BJ (cell line): ENCODE measurements around the gene FUT1. TPM values are rescaled to one million over a fixed set of nuclear protein-coding genes. Genes with fewer than 3 reads are reported as not detected.

Experiments used
- CTCF ChIA-PET: fragments of 350-600 bp; formaldehyde crosslinking; extraction: SDS; loops from one replicate; lab custom pipeline; 2021; ENCODE audit warnings: antibody characterized with exemption, inconsistent platforms; lab: Yijun Ruan, JAX
- POLR2A ChIA-PET: fragments of 300-600 bp; sonication (Branson Sonifier 250); formaldehyde crosslinking; extraction: SDS; loops from one replicate; lab custom pipeline; 2021; ENCODE audit warnings: antibody characterized with exemption; lab: Charles Lee
- DNase-seq: peaks from one replicate; pipeline ENCODE4 v3.0.0-alpha.2; 2011; ENCODE audit warnings: low read depth
- H3K27me3 ChIP-seq: 2 replicates; pipeline ENCODE4 v1.6.0; 2011; ENCODE audit warnings: low read length; ENCODE audit not compliant: control insufficient read depth, insufficient read depth
- H3K36me3 ChIP-seq: 2 replicates; pipeline ENCODE4 v1.5.1; 2011; ENCODE audit warnings: low read length; ENCODE audit not compliant: control insufficient read depth, insufficient read depth
- H3K4me3 ChIP-seq: 2 replicates; pipeline ENCODE4 v1.5.1; 2011; ENCODE audit warnings: low read depth, mild to moderate bottlenecking, control low read depth, low read length
- polyA plus RNA-seq: library from polyadenylated mRNA; depleted of rRNA; stranded (reverse); fragments of >200 nt; gene quantifications from 2 replicates; pipeline ENCODE4 v1.2.3, GENCODE V29; 2011
- TF ChIP-seq, protein P1 (sequence below): IDR thresholded peaks from 2 replicates; pipeline ENCODE4 v1.5.1; 2011; ENCODE audit warnings: low read depth, mild to moderate bottlenecking, control low read depth, inconsistent platforms, low read length, moderate library complexity; ENCODE audit not compliant: insufficient read depth

Gene FUT1
- polyA plus RNA-seq, 1 experiment, result 0.37 TPM

DNA sequence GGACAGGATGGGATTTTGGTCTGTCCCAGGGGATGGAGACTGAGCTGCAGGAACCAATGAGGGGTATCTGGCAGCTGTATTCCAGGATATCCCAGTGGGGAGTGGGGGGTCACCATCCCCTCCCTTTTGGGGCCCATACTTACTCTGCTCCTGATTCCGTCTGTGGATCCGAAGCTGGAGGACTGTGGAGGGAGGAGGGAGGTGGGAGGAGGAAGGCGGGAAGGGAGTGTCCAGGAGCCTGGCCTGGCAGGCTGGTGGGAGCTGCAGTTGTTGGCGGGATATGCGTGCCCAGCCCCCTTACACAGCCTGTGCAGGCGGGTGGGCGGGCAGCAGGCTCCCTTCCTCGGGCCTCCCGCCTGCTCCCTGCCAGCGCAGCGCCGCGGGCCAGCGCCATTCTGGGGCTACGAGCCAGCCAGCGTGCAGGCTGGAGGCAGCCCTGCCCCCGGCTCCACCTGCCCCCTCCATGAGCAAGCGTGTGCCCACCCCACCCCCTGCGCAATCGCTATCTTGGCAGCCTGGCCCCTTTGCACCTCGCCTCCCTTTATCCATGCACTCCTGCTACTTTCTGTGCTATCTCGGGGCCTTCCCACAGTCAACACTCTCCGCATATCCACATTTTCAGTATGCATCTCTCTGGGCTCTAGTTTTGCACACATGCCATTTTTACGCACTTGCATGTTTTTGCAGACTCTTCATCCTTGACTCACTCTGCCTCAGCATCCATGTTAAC, 35.7 kb downstream of the FUT1 start:
- Histone ChIP-seq H3K4me3 (peak overlapping the region; percentile 22), H3K36me3 (no peaks in the 10 kb centered on the region), H3K27me3 (no peaks in the 10 kb centered on the region)
- TF ChIP-seq, protein P1, sequence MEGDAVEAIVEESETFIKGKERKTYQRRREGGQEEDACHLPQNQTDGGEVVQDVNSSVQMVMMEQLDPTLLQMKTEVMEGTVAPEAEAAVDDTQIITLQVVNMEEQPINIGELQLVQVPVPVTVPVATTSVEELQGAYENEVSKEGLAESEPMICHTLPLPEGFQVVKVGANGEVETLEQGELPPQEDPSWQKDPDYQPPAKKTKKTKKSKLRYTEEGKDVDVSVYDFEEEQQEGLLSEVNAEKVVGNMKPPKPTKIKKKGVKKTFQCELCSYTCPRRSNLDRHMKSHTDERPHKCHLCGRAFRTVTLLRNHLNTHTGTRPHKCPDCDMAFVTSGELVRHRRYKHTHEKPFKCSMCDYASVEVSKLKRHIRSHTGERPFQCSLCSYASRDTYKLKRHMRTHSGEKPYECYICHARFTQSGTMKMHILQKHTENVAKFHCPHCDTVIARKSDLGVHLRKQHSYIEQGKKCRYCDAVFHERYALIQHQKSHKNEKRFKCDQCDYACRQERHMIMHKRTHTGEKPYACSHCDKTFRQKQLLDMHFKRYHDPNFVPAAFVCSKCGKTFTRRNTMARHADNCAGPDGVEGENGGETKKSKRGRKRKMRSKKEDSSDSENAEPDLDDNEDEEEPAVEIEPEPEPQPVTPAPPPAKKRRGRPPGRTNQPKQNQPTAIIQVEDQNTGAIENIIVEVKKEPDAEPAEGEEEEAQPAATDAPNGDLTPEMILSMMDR, result no peak
- DNase-seq, result no peak
- ChIA-PET POLR2A (interaction anchor here (0.6 kb wide), 1 partner anchor 8 kb away, joined by 4 read pairs; no protein-coding TSS in a partner anchor), CTCF (interaction anchor here (0.5 to 1.3 kb wide), 5 partner anchors 11 to 108 kb away, joined by 3 to 6 read pairs (median 4); partner anchors contain the start of genes CA11 and IZUMO1)

DNA sequence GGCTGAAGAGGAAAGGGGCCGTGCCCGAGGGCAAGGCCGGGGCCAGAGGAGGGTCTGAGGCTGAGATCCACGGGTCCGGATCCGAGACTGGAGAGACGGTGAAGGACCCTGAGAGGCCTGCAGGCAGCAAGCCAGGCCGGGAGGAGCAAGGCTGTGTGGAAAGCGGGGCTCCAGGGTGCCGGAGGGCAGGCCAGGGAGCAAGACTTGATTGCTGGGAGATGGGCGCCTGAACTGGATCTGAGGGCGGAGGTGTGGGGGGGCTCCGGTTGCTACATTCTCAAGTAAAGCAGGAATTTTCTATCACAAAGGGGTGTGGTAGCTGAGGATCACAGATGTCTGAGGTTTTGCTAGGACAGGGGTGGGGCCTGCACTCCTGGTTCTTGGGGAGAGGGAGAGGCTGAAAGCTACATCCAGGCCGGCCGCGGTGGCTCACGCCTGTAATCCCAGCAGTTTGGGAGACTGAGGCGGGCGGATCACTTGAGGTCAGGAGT, 36.7 kb downstream of the FUT1 start:
- ChIA-PET POLR2A (interaction anchor here (0.6 kb wide), 1 partner anchor 489 kb away, joined by 3 read pairs; no protein-coding TSS in a partner anchor), CTCF (interaction anchor here (0.5 to 1.3 kb wide), 5 partner anchors 24 to 109 kb away, joined by 3 to 6 read pairs (median 3); partner anchors contain the start of genes CA11 and IZUMO1)
- H3K36me3 ChIP-seq, result no peaks in the 10 kb centered on the region
- H3K4me3 ChIP-seq, result peak overlapping the region; percentile 48
- peak; percentile 14 for DNase-seq
- no peaks in the 10 kb centered on the region for H3K27me3 ChIP-seq
- TF ChIP-seq, protein P1, result no peak

DNA sequence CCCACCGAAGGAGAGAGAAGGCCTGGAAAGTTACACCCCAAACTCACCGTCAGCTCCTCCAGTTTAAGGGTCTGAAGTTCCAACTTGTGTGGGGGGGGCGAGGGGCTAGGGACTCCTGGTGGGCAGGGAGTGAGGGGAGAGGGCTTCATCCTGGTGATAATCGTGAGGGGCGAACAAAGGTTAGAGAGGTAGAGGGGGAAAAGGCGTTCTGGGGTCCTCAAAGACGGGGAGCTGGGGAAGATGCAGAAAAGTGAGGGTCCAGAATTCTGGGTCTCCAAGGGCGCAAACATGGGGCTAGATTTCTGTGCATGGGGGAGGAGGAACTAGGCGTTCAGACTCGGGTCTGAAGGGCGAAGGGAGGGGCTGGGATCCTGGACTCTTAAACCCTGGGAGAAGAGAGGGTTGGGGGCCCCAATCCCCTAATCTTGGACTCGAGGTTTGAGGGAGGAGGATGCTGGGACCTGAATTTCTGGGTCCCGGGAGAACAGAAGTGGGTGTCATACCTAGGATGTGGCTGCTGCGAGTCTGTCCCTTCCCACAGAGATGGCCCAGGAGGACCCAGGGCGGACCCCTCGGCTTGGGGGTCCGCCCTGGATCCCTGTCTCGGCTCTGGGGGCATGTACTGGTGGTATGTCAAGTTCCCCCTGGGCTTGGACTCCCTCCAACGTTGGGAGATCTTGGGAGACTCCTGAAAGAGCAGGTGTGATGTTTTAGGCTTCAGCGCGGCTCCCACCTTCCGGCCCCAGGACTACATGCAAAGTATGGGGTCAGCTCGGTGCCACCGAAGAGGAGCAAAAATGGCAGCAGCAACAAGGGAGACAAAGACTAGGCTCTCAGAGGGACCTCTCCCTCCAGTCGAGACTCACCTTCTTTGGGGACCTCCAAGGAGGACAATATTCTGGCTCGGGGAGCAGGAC, 37.4 kb downstream of the FUT1 start:
- POLR2A ChIA-PET, result interaction anchor here (0.6 kb wide), 1 partner anchor 264 kb away, joined by 23 read pairs; no protein-coding TSS in a partner anchor
- Histone ChIP-seq H3K36me3 (no peaks in the 10 kb centered on the region), H3K27me3 (no peaks in the 10 kb centered on the region), H3K4me3 (peak overlapping the region; percentile 48)
- CTCF ChIA-PET, result interaction anchor here (0.6 to 4.4 kb wide), 6 partner anchors 24 to 121 kb away, joined by 3 to 22 read pairs (median 4); partner anchors contain the start of genes CA11 and HSD17B14
- TF ChIP-seq, protein P1, result no peak
- DNase-seq, result no peak

DNA sequence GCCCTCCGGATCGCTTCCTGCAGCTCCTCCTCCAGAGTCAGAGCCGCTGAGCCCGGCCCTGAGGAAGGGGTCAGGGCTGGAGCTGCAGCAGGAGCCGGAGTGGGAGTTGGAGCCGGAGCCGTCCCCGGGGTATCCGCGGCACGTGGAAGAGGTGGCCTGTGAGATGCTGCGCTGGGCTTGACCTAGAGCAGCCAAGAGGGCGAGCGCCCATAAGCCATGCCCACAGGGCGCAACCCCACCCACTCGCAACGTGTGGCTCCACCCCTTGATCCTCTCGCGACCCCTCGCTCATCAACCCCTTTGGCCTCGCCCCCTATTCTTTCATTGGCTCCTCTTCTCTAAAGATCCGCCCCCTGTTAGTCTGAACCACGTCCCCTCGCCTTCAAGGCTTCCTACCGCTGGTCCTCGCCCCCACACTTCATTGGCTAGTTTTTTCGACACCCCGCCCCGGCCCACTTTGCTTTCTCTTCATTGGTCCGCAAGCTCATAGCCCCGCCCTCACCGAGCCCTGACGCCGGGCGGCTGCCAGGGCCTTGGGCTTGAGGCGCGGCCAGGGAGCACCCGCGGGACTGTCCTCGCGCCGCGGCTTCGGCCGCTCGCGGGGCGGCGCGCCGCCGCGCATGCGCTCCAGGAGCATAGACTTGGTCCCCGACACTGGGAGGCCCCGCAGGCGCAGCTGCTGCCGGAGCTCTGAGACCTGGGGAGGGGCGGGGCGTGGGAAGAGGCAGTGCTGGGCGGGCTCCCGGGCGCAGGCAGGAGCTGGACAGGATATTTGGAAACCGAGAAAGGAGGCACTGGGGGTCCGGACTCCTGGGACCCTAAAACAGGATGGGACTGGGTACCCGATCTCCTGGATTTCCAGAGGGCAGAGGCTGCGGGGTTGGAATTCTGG, 38.3 kb downstream of the FUT1 start:
- H3K36me3 ChIP-seq, result no peaks in the 10 kb centered on the region
- peak; percentile 98 for DNase-seq
- CTCF ChIA-PET, result interaction anchor here (0.6 to 4.4 kb wide), 7 partner anchors 14 to 122 kb away, joined by 3 to 22 read pairs (median 4); partner anchors contain the start of genes CA11, FUT2 and HSD17B14
- POLR2A ChIA-PET, result interaction anchor here (0.6 kb wide), 1 partner anchor 265 kb away, joined by 23 read pairs; no protein-coding TSS in a partner anchor
- TF ChIP-seq, protein P1, result no peak
- H3K4me3 ChIP-seq, result peak overlapping the region; percentile 70
- no peaks in the 10 kb centered on the region for H3K27me3 ChIP-seq
